WTC11 (cell line): ENCODE measurements around the gene MARVELD1. TPM values are rescaled to one million over a fixed set of nuclear protein-coding genes. Genes with fewer than 3 reads are reported as not detected.

Source experiments
- ATAC-seq: fragments of 200-7000 bp; cut with Tn5 transposase; 2 replicates; pipeline ENCODE4 v1.10.0; 2021; ENCODE audit warnings: mild to moderate bottlenecking, moderate library complexity
- CTCF ChIA-PET: fragments of 300-600 bp; sonication (Branson Sonifier 250); formaldehyde crosslinking; loops from one replicate; lab custom pipeline; 2021; ENCODE audit warnings: antibody characterized with exemption; lab: Charles Lee
- POLR2A ChIA-PET: fragments of 350-600 bp; sonication (Branson Sonifier 250); formaldehyde crosslinking; loops from one replicate; lab custom pipeline; 2021; ENCODE audit warnings: antibody characterized with exemption; lab: Charles Lee
- DNase-seq: peaks from one replicate; pipeline ENCODE4 v3.0.0; 2021; ENCODE audit warnings: low spot score
- H3K27ac Mint-ChIP-seq: 2 replicates; pipeline ENCODE4 v1.8.0; 2021; ENCODE audit warnings: mixed read lengths
- H3K27me3 Mint-ChIP-seq: 2 replicates; pipeline ENCODE4 v1.8.0; 2021; ENCODE audit warnings: low read depth, mild to moderate bottlenecking, moderate library complexity, mixed read lengths
- H3K36me3 Mint-ChIP-seq: 2 replicates; pipeline ENCODE4 v1.8.0; 2021; ENCODE audit warnings: mixed read lengths
- H3K4me1 Mint-ChIP-seq: 2 replicates; pipeline ENCODE4 v1.8.0; 2022; ENCODE audit warnings: mixed read lengths
- H3K4me3 Mint-ChIP-seq: 2 replicates; pipeline ENCODE4 v1.8.0; 2021; ENCODE audit warnings: mild to moderate bottlenecking, moderate library complexity, mixed read lengths
- H3K9me3 Mint-ChIP-seq: 2 replicates; pipeline ENCODE4 v1.8.0; 2021; ENCODE audit warnings: mixed read lengths
- AR ChIP-seq: fragments of 250-450 bp; sonication (Bioruptor Pico); IDR thresholded peaks from 2 replicates; pipeline ENCODE4 v1.9.0; 2021; ENCODE audit warnings: mild to moderate bottlenecking
- E2F1 ChIP-seq: sonication (generic); formaldehyde crosslinking; IDR thresholded peaks from 2 replicates; pipeline ENCODE4 v1.8.0; 2022; ENCODE audit warnings: mild to moderate bottlenecking, missing genetic modification reagents
- FOXJ3 ChIP-seq: sonication (generic); formaldehyde crosslinking; IDR thresholded peaks from 2 replicates; pipeline ENCODE4 v1.9.0; 2021; ENCODE audit warnings: missing genetic modification reagents, mild to moderate bottlenecking, borderline replicate concordance
- FOXP1 ChIP-seq: sonication (generic); formaldehyde crosslinking; IDR thresholded peaks from 2 replicates; pipeline ENCODE4 v1.8.0; 2022; ENCODE audit warnings: missing genetic modification reagents, mild to moderate bottlenecking, moderate library complexity, borderline replicate concordance
- NR3C1 ChIP-seq: sonication (generic); formaldehyde crosslinking; conservative IDR thresholded peaks from 2 replicates; pipeline ENCODE4 v1.8.1; 2023; ENCODE audit warnings: low read depth, mild to moderate bottlenecking, missing genetic modification reagents
- ZNF121 ChIP-seq: sonication (generic); formaldehyde crosslinking; IDR thresholded peaks from 2 replicates; pipeline ENCODE4 v1.8.0; 2023; ENCODE audit warnings: missing genetic modification reagents
- ZNF219 ChIP-seq: sonication (generic); formaldehyde crosslinking; IDR thresholded peaks from 2 replicates; pipeline ENCODE4 v1.8.0; 2023; ENCODE audit warnings: missing genetic modification reagents, mild to moderate bottlenecking, borderline replicate concordance
- ZNF263 ChIP-seq: sonication (generic); formaldehyde crosslinking; IDR thresholded peaks from 2 replicates; pipeline ENCODE4 v1.8.1; 2022; ENCODE audit warnings: low read depth, mild to moderate bottlenecking, moderate library complexity, missing genetic modification reagents
- ZNF317 ChIP-seq: sonication (generic); formaldehyde crosslinking; IDR thresholded peaks from 2 replicates; pipeline ENCODE4 v1.8.1; 2023; ENCODE audit warnings: low read depth, mild to moderate bottlenecking, moderate library complexity, missing genetic modification reagents, borderline replicate concordance
- ZNF396 ChIP-seq: fragments of 250-450 bp; sonication (Bioruptor Pico); IDR thresholded peaks from 2 replicates; pipeline ENCODE4 v1.8.0; 2021; ENCODE audit warnings: mild to moderate bottlenecking, moderate library complexity, borderline replicate concordance
- ZNF512 ChIP-seq: sonication (generic); formaldehyde crosslinking; IDR thresholded peaks from 2 replicates; pipeline ENCODE4 v1.8.1; 2022; ENCODE audit warnings: missing genetic modification reagents, borderline replicate concordance
- total RNA-seq: library from RNA; stranded (reverse); gene quantifications from 3 replicates; pipeline ENCODE4 v1.2.3, GENCODE V29; 2021
- TF ChIP-seq, protein P1 (sequence below): sonication (generic); formaldehyde crosslinking; IDR thresholded peaks from 2 replicates; pipeline ENCODE4 v1.8.1; 2023; ENCODE audit warnings: mild to moderate bottlenecking, missing genetic modification reagents
- TF ChIP-seq, protein P2 (sequence below): sonication (generic); formaldehyde crosslinking; IDR thresholded peaks from 2 replicates; pipeline ENCODE4 v1.8.0; 2022; ENCODE audit warnings: missing genetic modification reagents
- TF ChIP-seq, protein P3 (sequence below): sonication (generic); formaldehyde crosslinking; IDR thresholded peaks from 2 replicates; pipeline ENCODE4 v1.8.1; 2023; ENCODE audit warnings: mild to moderate bottlenecking, missing genetic modification reagents
- TF ChIP-seq, protein P4 (sequence below): sonication (generic); formaldehyde crosslinking; IDR thresholded peaks from 2 replicates; pipeline ENCODE4 v1.8.1; 2023; ENCODE audit warnings: mild to moderate bottlenecking, missing genetic modification reagents, borderline replicate concordance
- TF ChIP-seq, protein P5 (sequence below): sonication (generic); formaldehyde crosslinking; conservative IDR thresholded peaks from 2 replicates; pipeline ENCODE4 v1.8.1; 2022; ENCODE audit warnings: mild to moderate bottlenecking, missing genetic modification reagents

Gene MARVELD1
- total RNA-seq, 1 experiment from 2014 or later: 37.7 TPM

GRCh38 chr10:97689559-97690020 lies 23.9 kb upstream of the MARVELD1 start (continued):
- TF ChIP-seq, protein P1, sequence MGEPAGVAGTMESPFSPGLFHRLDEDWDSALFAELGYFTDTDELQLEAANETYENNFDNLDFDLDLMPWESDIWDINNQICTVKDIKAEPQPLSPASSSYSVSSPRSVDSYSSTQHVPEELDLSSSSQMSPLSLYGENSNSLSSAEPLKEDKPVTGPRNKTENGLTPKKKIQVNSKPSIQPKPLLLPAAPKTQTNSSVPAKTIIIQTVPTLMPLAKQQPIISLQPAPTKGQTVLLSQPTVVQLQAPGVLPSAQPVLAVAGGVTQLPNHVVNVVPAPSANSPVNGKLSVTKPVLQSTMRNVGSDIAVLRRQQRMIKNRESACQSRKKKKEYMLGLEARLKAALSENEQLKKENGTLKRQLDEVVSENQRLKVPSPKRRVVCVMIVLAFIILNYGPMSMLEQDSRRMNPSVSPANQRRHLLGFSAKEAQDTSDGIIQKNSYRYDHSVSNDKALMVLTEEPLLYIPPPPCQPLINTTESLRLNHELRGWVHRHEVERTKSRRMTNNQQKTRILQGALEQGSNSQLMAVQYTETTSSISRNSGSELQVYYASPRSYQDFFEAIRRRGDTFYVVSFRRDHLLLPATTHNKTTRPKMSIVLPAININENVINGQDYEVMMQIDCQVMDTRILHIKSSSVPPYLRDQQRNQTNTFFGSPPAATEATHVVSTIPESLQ (CRISPR knock-in tag): no peak
- TF ChIP-seq ZNF512 (CRISPR knock-in tag) (no peak), AR (CRISPR knock-in tag) (no peak)

- CTCF ChIA-PET: interaction anchor here (1.6 kb wide), 1 partner anchor 47 kb away, joined by 5 read pairs; the partner anchor contains the start of gene ZFYVE27
- Mint-ChIP-seq H3K4me3 (no peak overlapping the region), H3K9me3 (peaks cover 3% of the 10 kb centered on the region; the same call in 1 of the 2 replicates), H3K27ac (no peak overlapping the region), H3K4me1 (peaks cover 15% of the 10 kb centered on the region), H3K36me3 (no peaks in the 10 kb centered on the region), H3K27me3 (peaks cover 17% of the 10 kb centered on the region)
- POLR2A ChIA-PET: interaction anchor here (1.4 kb wide), 1 partner anchor 23 kb away, joined by 3 read pairs; the partner anchor contains the start of gene MARVELD1
- ATAC-seq: no peak
- DNase-seq: no peak
- TF ChIP-seq E2F1 (CRISPR knock-in tag) (no peak), FOXP1 (CRISPR knock-in tag) (no peak), FOXJ3 (CRISPR knock-in tag) (no peak), NR3C1 (CRISPR knock-in tag) (no peak), ZNF317 (CRISPR knock-in tag) (no peak), ZNF396 (CRISPR knock-in tag) (no peak), ZNF219 (CRISPR knock-in tag) (no peak), ZNF263 (CRISPR knock-in tag) (no peak), ZNF121 (no peak)
- TF ChIP-seq, protein P2, sequence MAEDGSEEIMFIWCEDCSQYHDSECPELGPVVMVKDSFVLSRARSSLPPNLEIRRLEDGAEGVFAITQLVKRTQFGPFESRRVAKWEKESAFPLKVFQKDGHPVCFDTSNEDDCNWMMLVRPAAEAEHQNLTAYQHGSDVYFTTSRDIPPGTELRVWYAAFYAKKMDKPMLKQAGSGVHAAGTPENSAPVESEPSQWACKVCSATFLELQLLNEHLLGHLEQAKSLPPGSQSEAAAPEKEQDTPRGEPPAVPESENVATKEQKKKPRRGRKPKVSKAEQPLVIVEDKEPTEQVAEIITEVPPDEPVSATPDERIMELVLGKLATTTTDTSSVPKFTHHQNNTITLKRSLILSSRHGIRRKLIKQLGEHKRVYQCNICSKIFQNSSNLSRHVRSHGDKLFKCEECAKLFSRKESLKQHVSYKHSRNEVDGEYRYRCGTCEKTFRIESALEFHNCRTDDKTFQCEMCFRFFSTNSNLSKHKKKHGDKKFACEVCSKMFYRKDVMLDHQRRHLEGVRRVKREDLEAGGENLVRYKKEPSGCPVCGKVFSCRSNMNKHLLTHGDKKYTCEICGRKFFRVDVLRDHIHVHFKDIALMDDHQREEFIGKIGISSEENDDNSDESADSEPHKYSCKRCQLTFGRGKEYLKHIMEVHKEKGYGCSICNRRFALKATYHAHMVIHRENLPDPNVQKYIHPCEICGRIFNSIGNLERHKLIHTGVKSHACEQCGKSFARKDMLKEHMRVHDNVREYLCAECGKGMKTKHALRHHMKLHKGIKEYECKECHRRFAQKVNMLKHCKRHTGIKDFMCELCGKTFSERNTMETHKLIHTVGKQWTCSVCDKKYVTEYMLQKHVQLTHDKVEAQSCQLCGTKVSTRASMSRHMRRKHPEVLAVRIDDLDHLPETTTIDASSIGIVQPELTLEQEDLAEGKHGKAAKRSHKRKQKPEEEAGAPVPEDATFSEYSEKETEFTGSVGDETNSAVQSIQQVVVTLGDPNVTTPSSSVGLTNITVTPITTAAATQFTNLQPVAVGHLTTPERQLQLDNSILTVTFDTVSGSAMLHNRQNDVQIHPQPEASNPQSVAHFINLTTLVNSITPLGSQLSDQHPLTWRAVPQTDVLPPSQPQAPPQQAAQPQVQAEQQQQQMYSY (CRISPR knock-in tag): no peak
- TF ChIP-seq, protein P3, sequence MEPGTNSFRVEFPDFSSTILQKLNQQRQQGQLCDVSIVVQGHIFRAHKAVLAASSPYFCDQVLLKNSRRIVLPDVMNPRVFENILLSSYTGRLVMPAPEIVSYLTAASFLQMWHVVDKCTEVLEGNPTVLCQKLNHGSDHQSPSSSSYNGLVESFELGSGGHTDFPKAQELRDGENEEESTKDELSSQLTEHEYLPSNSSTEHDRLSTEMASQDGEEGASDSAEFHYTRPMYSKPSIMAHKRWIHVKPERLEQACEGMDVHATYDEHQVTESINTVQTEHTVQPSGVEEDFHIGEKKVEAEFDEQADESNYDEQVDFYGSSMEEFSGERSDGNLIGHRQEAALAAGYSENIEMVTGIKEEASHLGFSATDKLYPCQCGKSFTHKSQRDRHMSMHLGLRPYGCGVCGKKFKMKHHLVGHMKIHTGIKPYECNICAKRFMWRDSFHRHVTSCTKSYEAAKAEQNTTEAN (CRISPR knock-in tag): no peak
- TF ChIP-seq, protein P4, sequence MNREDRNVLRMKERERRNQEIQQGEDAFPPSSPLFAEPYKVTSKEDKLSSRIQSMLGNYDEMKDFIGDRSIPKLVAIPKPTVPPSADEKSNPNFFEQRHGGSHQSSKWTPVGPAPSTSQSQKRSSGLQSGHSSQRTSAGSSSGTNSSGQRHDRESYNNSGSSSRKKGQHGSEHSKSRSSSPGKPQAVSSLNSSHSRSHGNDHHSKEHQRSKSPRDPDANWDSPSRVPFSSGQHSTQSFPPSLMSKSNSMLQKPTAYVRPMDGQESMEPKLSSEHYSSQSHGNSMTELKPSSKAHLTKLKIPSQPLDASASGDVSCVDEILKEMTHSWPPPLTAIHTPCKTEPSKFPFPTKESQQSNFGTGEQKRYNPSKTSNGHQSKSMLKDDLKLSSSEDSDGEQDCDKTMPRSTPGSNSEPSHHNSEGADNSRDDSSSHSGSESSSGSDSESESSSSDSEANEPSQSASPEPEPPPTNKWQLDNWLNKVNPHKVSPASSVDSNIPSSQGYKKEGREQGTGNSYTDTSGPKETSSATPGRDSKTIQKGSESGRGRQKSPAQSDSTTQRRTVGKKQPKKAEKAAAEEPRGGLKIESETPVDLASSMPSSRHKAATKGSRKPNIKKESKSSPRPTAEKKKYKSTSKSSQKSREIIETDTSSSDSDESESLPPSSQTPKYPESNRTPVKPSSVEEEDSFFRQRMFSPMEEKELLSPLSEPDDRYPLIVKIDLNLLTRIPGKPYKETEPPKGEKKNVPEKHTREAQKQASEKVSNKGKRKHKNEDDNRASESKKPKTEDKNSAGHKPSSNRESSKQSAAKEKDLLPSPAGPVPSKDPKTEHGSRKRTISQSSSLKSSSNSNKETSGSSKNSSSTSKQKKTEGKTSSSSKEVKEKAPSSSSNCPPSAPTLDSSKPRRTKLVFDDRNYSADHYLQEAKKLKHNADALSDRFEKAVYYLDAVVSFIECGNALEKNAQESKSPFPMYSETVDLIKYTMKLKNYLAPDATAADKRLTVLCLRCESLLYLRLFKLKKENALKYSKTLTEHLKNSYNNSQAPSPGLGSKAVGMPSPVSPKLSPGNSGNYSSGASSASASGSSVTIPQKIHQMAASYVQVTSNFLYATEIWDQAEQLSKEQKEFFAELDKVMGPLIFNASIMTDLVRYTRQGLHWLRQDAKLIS: no peak
- TF ChIP-seq, protein P5, sequence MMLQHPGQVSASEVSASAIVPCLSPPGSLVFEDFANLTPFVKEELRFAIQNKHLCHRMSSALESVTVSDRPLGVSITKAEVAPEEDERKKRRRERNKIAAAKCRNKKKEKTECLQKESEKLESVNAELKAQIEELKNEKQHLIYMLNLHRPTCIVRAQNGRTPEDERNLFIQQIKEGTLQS (CRISPR knock-in tag): no peak
These were observed 23.4 kb upstream of the MARVELD1 start for GRCh38 chr10:97690133-97690532.
